ENCODE measurements around the gene CALN1. TPM values are rescaled to one million over a fixed set of nuclear protein-coding genes. Genes with fewer than 3 reads are reported as not detected.

The CALN1 gene
- total and polyA plus RNA-seq, 2 of the 8 experiments (the other 6 are each of a cell fraction or from before 2014, with no cell fraction given) = 6.4 to 15.2 TPM

- 92% methylated on average over 10 of the region's 10 CpGs; no CpG with 5 or more reads in 1 of the 2 experiments for WGBS, 2 experiments (ENCODE audit: extremely low coverage in 1 of 2, insufficient coverage in 1 of 2, insufficient read length in 1 of 2, insufficient replicate concordance in 2 of 2, low coverage in 1 of 2, low lambda C conversion rate in 2 of 2, missing lambda C conversion rate in 1 of 2)
- Histone ChIP-seq H3K4me2 (ENCODE audit: insufficient read depth in 1 of 2, low read depth in 2 of 2, low read length in 2 of 2) (no peak overlapping the region), H3K23me2 (ENCODE audit: low read depth, low read length) (no peaks in the 10 kb centered on the region), H2BK120ac (replicated peaks; ENCODE audit: low read depth, low read length) (no peak overlapping the region), H3K18ac (ENCODE audit: extremely low read depth, low read length) (no peak overlapping the region), H3K9ac (replicated peaks in 1 of 4; ENCODE audit: extremely low read depth in 1 of 4, low read depth in 3 of 4, low read length in 3 of 4) (no peak overlapping the region), H2BK5ac (ENCODE audit: low read depth, low read length) (no peak overlapping the region), H3K79me1 (ENCODE audit: low read depth, low read length) (no peaks in the 10 kb centered on the region), H3K36me3 (ENCODE audit: control insufficient read depth in 2 of 4, insufficient read depth in 4 of 4, low read length in 3 of 4) (no peaks in the 10 kb centered on the region), H3K4me3 (ENCODE audit: extremely low read depth in 1 of 4, insufficient read depth in 2 of 4, low read depth in 3 of 4, low read length in 4 of 4) (no peak overlapping the region), H3K27me3 (replicated peaks in 1 of 4; ENCODE audit: control insufficient read depth in 3 of 4, extremely low read depth in 1 of 4, insufficient read depth in 3 of 4, low read length in 3 of 4) (no peaks in the 10 kb centered on the region), H2AK5ac (ENCODE audit: low read depth, low read length) (no peak overlapping the region), H3K4ac (replicated peaks; ENCODE audit: insufficient read length, low read depth, low read length) (no peak overlapping the region), H3K9me3 (ENCODE audit: insufficient read depth in 2 of 2, low read depth in 1 of 2, low read length in 1 of 2) (no peaks in the 10 kb centered on the region), H2BK12ac (ENCODE audit: low read depth, low read length) (no peak overlapping the region), H4K8ac (ENCODE audit: extremely low read depth, insufficient read depth, low read length) (no peak overlapping the region), H2BK15ac (ENCODE audit: low read length) (no peak overlapping the region), H4K5ac (ENCODE audit: insufficient read length, low read depth, low read length) (no peak overlapping the region), H4K91ac (replicated peaks; ENCODE audit: insufficient read length, low read length) (no peak overlapping the region), H3K56ac (replicated peaks; ENCODE audit: insufficient read length, low read depth, low read length) (no peak overlapping the region), H2AFZ (ENCODE audit: low read length) (no peak overlapping the region), H3K23ac (ENCODE audit: insufficient read length) (no peak overlapping the region), H3K14ac (ENCODE audit: insufficient read length) (no peak overlapping the region), H2BK20ac (ENCODE audit: low read length) (no peak overlapping the region), H3K79me2 (ENCODE audit: control insufficient read depth in 1 of 2, insufficient read depth in 2 of 2, low read length in 2 of 2) (no peaks in the 10 kb centered on the region), H4K20me1 (replicated peaks in 1 of 2; ENCODE audit: control insufficient read depth in 1 of 2, insufficient read depth in 2 of 2, low read length in 2 of 2) (no peaks in the 10 kb centered on the region), H3K27ac (ENCODE audit: low read depth, low read length) (no peak overlapping the region), H3K4me1 (replicated peaks in 1 of 4; ENCODE audit: control insufficient read depth in 3 of 4, insufficient read depth in 4 of 4, low read length in 3 of 4) (no peaks in the 10 kb centered on the region)
- DNase-seq (ENCODE audit: low read depth in 1 of 2, low spot score in 2 of 2) (no peak), FAIRE-seq (no peak)
- CTCF ChIA-PET (ENCODE audit: partially characterized antibody) = no interaction called here
- TF ChIP-seq JUND (IDR thresholded peaks at IDR 0.05; ENCODE audit: low read length) (no peak), POLR2A (IDR thresholded peaks at IDR 0.05; ENCODE audit: control extremely low read depth in 1 of 2, low read depth in 2 of 2, low read length in 2 of 2) (no peak), BRCA1 (IDR thresholded peaks at IDR 0.05; ENCODE audit: low read depth, low read length) (no peak), SIX5 (IDR thresholded peaks at IDR 0.05; ENCODE audit: low read depth, low read length) (no peak), CBX5 (IDR thresholded peaks at IDR 0.05; ENCODE audit: low read depth, low read length) (no peak), TCF12 (IDR thresholded peaks at IDR 0.05; ENCODE audit: low read depth, low read length) (no peak)
- POLR2A ChIA-PET (ENCODE audit: partially characterized antibody) = no interaction called here
Measured at GRCh38 chr7:72007018-72007417, 405.1 kb downstream of the CALN1 start.

All from H1 (cell line).